Motor neuron (in vitro differentiated cells): ENCODE data around the gene SLC38A10. TPM values are rescaled to one million over a fixed set of nuclear protein-coding genes. Genes with fewer than 3 reads are reported as not detected.

Experiments
- ATAC-seq, 8 experiments: fragments of 200-7000 bp; cut with Tn5 transposase; replicated peaks in 6 of 8; 2 replicates each; pipeline ENCODE4 v1.8.0; 2021; ENCODE audit warnings: mild to moderate bottlenecking in 8 of 8, moderate library complexity in 8 of 8
- H3K27ac ChIP-seq, 2 donors: fragments of 250-450 bp; sonication (Bioruptor Pico); 2 replicates each; pipeline ENCODE4 v1.9.0; 2021; ENCODE audit warnings: antibody characterized with exemption in 2 of 2, mild to moderate bottlenecking in 2 of 2, moderate library complexity in 1 of 2
- H3K4me1 ChIP-seq, 2 donors: fragments of 250-450 bp; sonication (Bioruptor Pico); replicated peaks in 1 of 2; 2 replicates each; pipeline ENCODE4 v1.6.1; 2021; ENCODE audit warnings: antibody characterized with exemption in 2 of 2, mild to moderate bottlenecking in 2 of 2, moderate library complexity in 1 of 2
- H3K4me3 ChIP-seq, 5 donors: fragments of 250-450 bp; sonication (Bioruptor Pico); 2 replicates each; pipeline ENCODE4 v1.9.0; 2021; ENCODE audit warnings: antibody characterized with exemption in 5 of 5, mild to moderate bottlenecking in 5 of 5, moderate library complexity in 4 of 5
- WGBS, 10 experiments: fragments of 450-650 bp; shearing (Covaris generic); methylation state at CpG; one replicate each; pipeline ENCODE4 v1.0.0; 2022; 5-methylcytosine and 5-hydroxymethylcytosine counted together
- in situ Hi-C, 9 experiments: fragments of 400-800 bp; cut with MboI; loops; one replicate each; pipeline ENCODE4 v1.15.0; 2021; ENCODE audit warnings: low sequenced_read_pairs in 9 of 9, low pct_unique_long_range_greater_than_20kb in 2 of 9; ENCODE audit not compliant: unreplicated experiment in 9 of 9
- total RNA-seq, 8 experiments: library from RNA; unstranded; fragments of 300-600 nt; gene quantifications; 2 replicates each; pipeline versions ENCODE4 v1.2.3 to v1.2.4, GENCODE V29; 2022

Gene SLC38A10
- total RNA-seq, 8 experiments from 2014 or later = 29.0 to 57.1 (median 49.1) TPM

GRCh38 chr17:81250286-81251093 lies 44.6 kb downstream of the SLC38A10 start:
- in situ Hi-C loops = loop anchor here in 4 of 9 experiments (10.0 to 25.0 kb wide), 3 partner anchors 234 to 262 kb away; partner anchors contain the start of gene ACTG1 (in 1 of the 4)
- ATAC-seq = no peak
- H3K27ac ChIP-seq = peak overlapping the region; percentile 64 to 77
- 83 to 100% (median 96%) methylated on average over 3 to 9 of the region's 31 CpGs; no CpG with 5 or more reads in 3 of the 10 experiments for WGBS, 10 experiments
- H3K4me3 ChIP-seq = no peak overlapping the region
- peaks cover 36 to 44% of the 10 kb centered on the region in 2 donors for H3K4me1 ChIP-seq

GRCh38 chr17:81249223-81250040 lies 45.7 kb downstream of the SLC38A10 start:
- no peak overlapping the region for H3K4me3 ChIP-seq
- no peak overlapping the region for H3K27ac ChIP-seq
- in situ Hi-C loops = loop anchor here in 4 of 9 experiments (10.0 to 25.0 kb wide), 4 partner anchors 235 to 263 kb away; partner anchors contain the start of gene ACTG1 (in 1 of the 4)
- H3K4me1 ChIP-seq = peaks cover 28 to 34% of the 10 kb centered on the region in 2 donors
- no peak for ATAC-seq
- 80 to 100% (median 100%) methylated on average over 1 to 6 of the region's 15 CpGs; no CpG with 5 or more reads in 5 of the 10 experiments for WGBS, 10 experiments

- in situ Hi-C loops = loop anchor here in 1 of 9 experiments (25.0 kb wide), 1 partner anchor 236 kb away; no protein-coding TSS in a partner anchor
- H3K27ac ChIP-seq = no peak overlapping the region
- H3K4me1 ChIP-seq = peaks cover 28 to 32% of the 10 kb centered on the region in 2 donors
- ATAC-seq = no peak
- no peak overlapping the region for H3K4me3 ChIP-seq
- 36 to 75% (median 70%) methylated on average over 1 to 2 of the region's 16 CpGs; no CpG with 5 or more reads in 7 of the 10 experiments for WGBS, 10 experiments
Measured at GRCh38 chr17:81248649-81249048, 46.5 kb downstream of the SLC38A10 start.

DNA sequence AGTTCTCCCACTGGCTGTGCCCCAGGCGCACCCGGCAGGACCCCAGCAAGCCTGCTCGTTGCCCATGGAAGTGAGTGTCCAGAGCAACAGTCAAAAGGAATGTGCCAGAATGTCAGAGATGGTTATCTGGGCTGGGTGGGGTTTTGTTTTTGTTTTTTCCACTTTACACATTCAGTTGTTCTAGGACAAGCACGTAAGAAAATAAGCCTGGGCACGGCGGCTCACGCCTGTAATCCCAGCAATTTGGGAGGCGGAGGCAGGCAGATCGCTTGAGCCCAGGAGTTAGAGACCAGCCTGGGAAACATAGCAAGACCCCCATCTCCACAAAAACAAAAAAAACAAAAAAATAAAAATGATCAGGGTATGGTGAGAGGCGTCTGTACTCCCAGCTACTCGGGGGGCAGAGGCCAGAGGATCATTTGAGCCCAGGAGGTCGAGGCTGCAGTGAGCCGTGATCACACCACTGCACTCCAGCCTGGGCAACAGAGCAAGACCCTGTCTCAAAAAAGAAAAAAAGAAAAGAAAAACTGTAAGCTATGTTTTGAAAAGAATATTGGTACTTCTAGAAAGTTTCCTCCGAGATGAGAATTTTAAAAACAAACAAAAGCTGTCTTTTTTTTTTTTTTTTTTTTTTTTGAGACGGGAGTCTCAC lies 47.6 kb downstream of the SLC38A10 start:
- in situ Hi-C loops = loop anchor here in 1 of 9 experiments (25.0 kb wide), 1 partner anchor 235 kb away; no protein-coding TSS in a partner anchor
- Histone ChIP-seq H3K27ac (no peak overlapping the region), H3K4me3 (no peak overlapping the region), H3K4me1 (peaks cover 17 to 20% of the 10 kb centered on the region in 2 donors)
- WGBS, 10 experiments = 90 to 100% (median 96%) methylated on average over 1 to 12 of the region's 15 CpGs; no CpG with 5 or more reads in 3 of the 10 experiments
- ATAC-seq = no peak

- H3K27ac ChIP-seq = no peak overlapping the region
- H3K4me1 ChIP-seq = peaks cover 11 to 13% of the 10 kb centered on the region in 2 donors
- no peak overlapping the region for H3K4me3 ChIP-seq
- ATAC-seq = no peak
- in situ Hi-C loops = loop anchor here in 1 of 9 experiments (25.0 kb wide), 1 partner anchor 235 kb away; no protein-coding TSS in a partner anchor
- 67 to 100% (median 89%) methylated on average over 1 to 8 of the region's 28 CpGs; no CpG with 5 or more reads in 5 of the 10 experiments for WGBS, 10 experiments
Measured at GRCh38 chr17:81246679-81247338, 48.3 kb downstream of the SLC38A10 start.

DNA sequence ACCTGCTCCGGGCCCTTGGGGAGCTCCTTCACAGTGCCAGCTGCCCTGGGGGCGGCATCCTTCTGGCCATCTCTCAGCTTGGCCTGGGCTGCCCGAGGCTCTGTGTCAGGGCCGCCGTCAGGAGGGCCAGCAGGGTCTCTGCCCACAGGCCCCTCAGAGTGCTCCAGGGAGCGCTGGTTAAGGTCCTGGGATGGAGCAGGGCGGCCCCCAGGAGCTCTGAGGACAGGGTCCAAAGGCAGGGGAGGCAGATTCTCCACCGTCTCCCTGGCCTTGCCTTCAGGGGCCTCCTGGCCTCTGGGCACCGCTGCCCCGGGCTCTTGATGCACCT lies 48.8 kb downstream of the SLC38A10 start:
- peaks cover 6 to 8% of the 10 kb centered on the region in 2 donors for H3K4me1 ChIP-seq
- ATAC-seq = peak in 1 of 8 experiments; percentile 8
- in situ Hi-C loops = loop anchor here in 1 of 9 experiments (25.0 kb wide), 1 partner anchor 234 kb away; no protein-coding TSS in a partner anchor
- H3K4me3 ChIP-seq = no peak overlapping the region
- no peak overlapping the region for H3K27ac ChIP-seq
- 67 to 100% (median 90%) methylated on average over 1 to 3 of the region's 10 CpGs; no CpG with 5 or more reads in 6 of the 10 experiments for WGBS, 10 experiments

- peak in 4 of 8 experiments; percentile 2 to 12 (median 5) for ATAC-seq
- peak overlapping the region in 1 of 2 donors; percentile 32 for H3K27ac ChIP-seq
- WGBS, 10 experiments = 90 to 100% (median 91%) methylated on average over 2 to 6 of the region's 37 CpGs; no CpG with 5 or more reads in 7 of the 10 experiments
- peaks cover under 1 to 3% of the 10 kb centered on the region in 2 donors for H3K4me1 ChIP-seq
- in situ Hi-C loops = loop anchor here in 1 of 9 experiments (25.0 kb wide), 1 partner anchor 234 kb away; no protein-coding TSS in a partner anchor
- H3K4me3 ChIP-seq = no peak overlapping the region
Measured at GRCh38 chr17:81245665-81246342, 49.3 kb downstream of the SLC38A10 start.

GRCh38 chr17:81245024-81245664 lies 50.0 kb downstream of the SLC38A10 start:
- in situ Hi-C loops = loop anchor here in 1 of 9 experiments (25.0 kb wide), 1 partner anchor 233 kb away; no protein-coding TSS in a partner anchor

GRCh38 chr17:81244358-81245023 lies 50.6 kb downstream of the SLC38A10 start:
- ATAC-seq = no peak
- Histone ChIP-seq H3K4me1 (peaks cover 0 to 5% of the 10 kb centered on the region in 2 donors), H3K4me3 (no peak overlapping the region), H3K27ac (no peak overlapping the region)
- 76 to 100% (median 89%) methylated on average over 1 to 14 of the region's 24 CpGs; no CpG with 5 or more reads in 5 of the 10 experiments for WGBS, 10 experiments
- in situ Hi-C loops = loop anchor here in 1 of 9 experiments (25.0 kb wide), 1 partner anchor 232 kb away; no protein-coding TSS in a partner anchor

More at GRCh38 chr17:81245024-81245664, 50.0 kb downstream of the SLC38A10 start:
- Histone ChIP-seq H3K27ac (peak overlapping the region in 1 of 2 donors; percentile 32), H3K4me3 (no peak overlapping the region), H3K4me1 (peaks cover 0 to 4% of the 10 kb centered on the region in 2 donors)
- 23 to 100% (median 83%) methylated on average over 1 to 3 of the region's 25 CpGs; no CpG with 5 or more reads in 6 of the 10 experiments for WGBS, 10 experiments
- ATAC-seq = peak in 1 of 8 experiments; percentile 3

GRCh38 chr17:81243333-81243664 lies 51.8 kb downstream of the SLC38A10 start:
- WGBS, 10 experiments = no CpG with 5 or more reads among the region's 10 CpGs
- in situ Hi-C loops = loop anchor here in 1 of 9 experiments (25.0 kb wide), 1 partner anchor 231 kb away; no protein-coding TSS in a partner anchor
- ATAC-seq = no peak
- no peak overlapping the region for H3K27ac ChIP-seq
- peaks cover 0 to 5% of the 10 kb centered on the region in 2 donors for H3K4me1 ChIP-seq
- no peak overlapping the region for H3K4me3 ChIP-seq
